ENCODE results near the gene SAMD4A.
"Not testable (repeated sequence)": the region's sequence is repeated elsewhere in the genome, so short reads cannot be mapped to it uniquely, and the experiment has no call there.

SAMD4A gene

GRCh38 chr14:54609576-54609975 lies 42.6 kb downstream of the SAMD4A start:
- Histone ChIP-seq H3K27ac (no peak overlapping the region), H3K4me3 (no peak overlapping the region), H3K9ac (ENCODE audit: insufficient read length) (no peak overlapping the region), H3K36me3 (ENCODE audit: insufficient read depth, low read length) (no peaks in the 10 kb centered on the region), H3K9me3 (ENCODE audit: low read depth, low read length) (no peaks in the 10 kb centered on the region)
- DNase-seq (ENCODE audit: low read depth, low spot score), result no peak
- TF ChIP-seq EZH2 (IDR thresholded peaks at IDR 0.05) (no peak), FOXP2 (optimal IDR thresholded peaks at IDR 0.05; ENCODE audit: control extremely low read depth, extremely low read length, insufficient read depth) (no peak), POLR2AphosphoS5 (IDR thresholded peaks at IDR 0.05; ENCODE audit: borderline replicate concordance, low read depth, low read length) (no peak)

DNA sequence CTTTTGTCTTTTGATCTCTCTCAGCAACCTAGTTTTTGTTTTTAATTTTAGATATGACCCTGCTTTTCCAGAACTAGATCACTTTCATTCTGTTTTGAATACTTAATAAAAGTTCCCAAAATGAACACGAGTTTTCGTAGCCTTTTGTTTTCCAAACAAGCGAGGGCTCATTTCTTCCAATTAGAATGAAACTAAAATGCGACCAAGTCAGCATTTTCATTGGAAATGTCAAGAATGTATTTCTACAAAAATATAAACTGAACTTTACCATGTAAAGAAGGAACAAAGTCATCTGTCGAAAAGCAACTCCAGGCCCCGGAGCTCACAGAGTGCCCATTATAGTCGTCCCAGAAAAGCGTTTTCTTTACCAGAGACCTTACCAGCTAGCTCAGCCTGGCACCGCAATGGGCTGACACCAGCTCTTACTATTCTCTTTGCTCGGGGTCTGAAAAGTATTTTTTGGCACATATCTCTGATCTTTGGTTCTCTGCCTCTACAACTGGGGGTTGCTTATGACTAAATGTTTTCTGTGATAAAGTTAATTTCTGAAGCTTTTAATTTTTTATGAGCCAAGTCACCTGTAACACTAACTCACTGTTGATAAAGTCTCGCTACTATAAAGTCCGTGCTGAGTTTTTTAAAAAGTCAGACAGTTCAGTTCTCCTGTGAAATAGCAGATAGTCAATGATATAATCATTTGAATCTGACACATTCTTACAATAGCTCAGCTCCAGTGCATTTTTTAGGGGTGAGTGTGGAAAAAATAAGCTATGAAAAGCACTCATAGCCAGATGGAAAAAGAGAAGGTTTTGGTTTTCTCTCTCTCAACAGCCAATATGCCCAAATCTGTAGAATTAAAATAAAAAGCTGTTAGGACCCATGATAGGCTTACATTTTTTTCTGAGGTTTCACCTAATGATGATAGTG lies 43.4 kb downstream of the SAMD4A start:
- DNase-seq (ENCODE audit: low read depth, low spot score), result no peak
- TF ChIP-seq POLR2AphosphoS5 (IDR thresholded peaks at IDR 0.05; ENCODE audit: borderline replicate concordance, low read depth, low read length), result no peak
- TF ChIP-seq EZH2 (IDR thresholded peaks at IDR 0.05), result no peak
- no peak for TF ChIP-seq FOXP2 (optimal IDR thresholded peaks at IDR 0.05; ENCODE audit: control extremely low read depth, extremely low read length, insufficient read depth)
- no peak overlapping the region for H3K9ac ChIP-seq (ENCODE audit: insufficient read length)
- no peak overlapping the region for H3K27ac ChIP-seq
- H3K9me3 ChIP-seq (ENCODE audit: low read depth, low read length), result no peaks in the 10 kb centered on the region
- no peaks in the 10 kb centered on the region for H3K36me3 ChIP-seq (ENCODE audit: insufficient read depth, low read length)
- no peak overlapping the region for H3K4me3 ChIP-seq

GRCh38 chr14:54614296-54614695 lies 47.4 kb downstream of the SAMD4A start:
- Histone ChIP-seq H3K27ac (no peak overlapping the region), H3K9ac (ENCODE audit: insufficient read length) (no peak overlapping the region), H3K36me3 (ENCODE audit: insufficient read depth, low read length) (no peaks in the 10 kb centered on the region), H3K4me3 (no peak overlapping the region), H3K9me3 (ENCODE audit: low read depth, low read length) (no peaks in the 10 kb centered on the region)
- no peak for DNase-seq (ENCODE audit: low read depth, low spot score)
- TF ChIP-seq POLR2AphosphoS5 (IDR thresholded peaks at IDR 0.05; ENCODE audit: borderline replicate concordance, low read depth, low read length) (no peak), FOXP2 (optimal IDR thresholded peaks at IDR 0.05; ENCODE audit: control extremely low read depth, extremely low read length, insufficient read depth) (no peak), EZH2 (IDR thresholded peaks at IDR 0.05) (no peak)

- TF ChIP-seq FOXP2 (optimal IDR thresholded peaks at IDR 0.05; ENCODE audit: control extremely low read depth, extremely low read length, insufficient read depth), result no peak
- TF ChIP-seq EZH2 (IDR thresholded peaks at IDR 0.05), result no peak
- TF ChIP-seq POLR2AphosphoS5 (IDR thresholded peaks at IDR 0.05; ENCODE audit: borderline replicate concordance, low read depth, low read length), result no peak
- no peak overlapping the region for H3K9ac ChIP-seq (ENCODE audit: insufficient read length)
- H3K27ac ChIP-seq, result no peak overlapping the region
- H3K4me3 ChIP-seq, result no peak overlapping the region
- DNase-seq (ENCODE audit: low read depth, low spot score), result no peak
- no peaks in the 10 kb centered on the region for H3K36me3 ChIP-seq (ENCODE audit: insufficient read depth, low read length)
- no peaks in the 10 kb centered on the region for H3K9me3 ChIP-seq (ENCODE audit: low read depth, low read length)
Measured at GRCh38 chr14:54617467-54617866, 50.5 kb downstream of the SAMD4A start.

GRCh38 chr14:54621686-54622085 lies 54.8 kb downstream of the SAMD4A start:
- TF ChIP-seq EZH2 (IDR thresholded peaks at IDR 0.05), result no peak
- no peak for TF ChIP-seq FOXP2 (optimal IDR thresholded peaks at IDR 0.05; ENCODE audit: control extremely low read depth, extremely low read length, insufficient read depth)
- TF ChIP-seq POLR2AphosphoS5 (IDR thresholded peaks at IDR 0.05; ENCODE audit: borderline replicate concordance, low read depth, low read length), result no peak
- no peak overlapping the region for H3K4me3 ChIP-seq
- no peak overlapping the region for H3K27ac ChIP-seq
- H3K9ac ChIP-seq (ENCODE audit: insufficient read length), result no peak overlapping the region
- no peak for DNase-seq (ENCODE audit: low read depth, low spot score)
- H3K9me3 ChIP-seq (ENCODE audit: low read depth, low read length), result no peaks in the 10 kb centered on the region
- no peaks in the 10 kb centered on the region for H3K36me3 ChIP-seq (ENCODE audit: insufficient read depth, low read length)

GRCh38 chr14:54622192-54622958 lies 55.4 kb downstream of the SAMD4A start:
- DNase-seq (ENCODE audit: low read depth, low spot score), result no peak
- H3K9ac ChIP-seq (ENCODE audit: insufficient read length), result no peak overlapping the region

GRCh38 chr14:54623279-54624004 lies 56.5 kb downstream of the SAMD4A start:
- Histone ChIP-seq H3K9ac (ENCODE audit: insufficient read length) (no peak overlapping the region), H3K36me3 (ENCODE audit: insufficient read depth, low read length) (no peaks in the 10 kb centered on the region), H3K27ac (no peak overlapping the region), H3K9me3 (ENCODE audit: low read depth, low read length) (no peaks in the 10 kb centered on the region), H3K4me3 (no peak overlapping the region)
- no peak for DNase-seq (ENCODE audit: low read depth, low spot score)
- TF ChIP-seq EZH2 (IDR thresholded peaks at IDR 0.05) (no peak), POLR2AphosphoS5 (IDR thresholded peaks at IDR 0.05; ENCODE audit: borderline replicate concordance, low read depth, low read length) (no peak), FOXP2 (optimal IDR thresholded peaks at IDR 0.05; ENCODE audit: control extremely low read depth, extremely low read length, insufficient read depth) (no peak)

More at GRCh38 chr14:54622192-54622958, 55.4 kb downstream of the SAMD4A start:
- H3K36me3 ChIP-seq (ENCODE audit: insufficient read depth, low read length), result no peaks in the 10 kb centered on the region
- TF ChIP-seq EZH2 (IDR thresholded peaks at IDR 0.05), result no peak
- no peak for TF ChIP-seq FOXP2 (optimal IDR thresholded peaks at IDR 0.05; ENCODE audit: control extremely low read depth, extremely low read length, insufficient read depth)
- TF ChIP-seq POLR2AphosphoS5 (IDR thresholded peaks at IDR 0.05; ENCODE audit: borderline replicate concordance, low read depth, low read length), result no peak
- H3K27ac ChIP-seq, result no peak overlapping the region
- H3K9me3 ChIP-seq (ENCODE audit: low read depth, low read length), result no peaks in the 10 kb centered on the region
- H3K4me3 ChIP-seq, result no peak overlapping the region

- not testable (repeated sequence) for H3K4me3 ChIP-seq; DNase-seq (ENCODE audit: low read depth, low spot score); H3K36me3 ChIP-seq (ENCODE audit: insufficient read depth, low read length); H3K27ac ChIP-seq; H3K9ac ChIP-seq (ENCODE audit: insufficient read length); H3K9me3 ChIP-seq (ENCODE audit: low read depth, low read length)
Measured at GRCh38 chr14:54624005-54624358, 57.1 kb downstream of the SAMD4A start.
